ENCODE results near the gene ZNF408. TPM values are rescaled to one million over a fixed set of nuclear protein-coding genes. Genes with fewer than 3 reads are reported as not detected.

Gene ZNF408
- polyA plus RNA-seq, 1 donor (not counting 4 experiments of a cell fraction or from before 2014, with no cell fraction given), result 4.0 TPM

DNA sequence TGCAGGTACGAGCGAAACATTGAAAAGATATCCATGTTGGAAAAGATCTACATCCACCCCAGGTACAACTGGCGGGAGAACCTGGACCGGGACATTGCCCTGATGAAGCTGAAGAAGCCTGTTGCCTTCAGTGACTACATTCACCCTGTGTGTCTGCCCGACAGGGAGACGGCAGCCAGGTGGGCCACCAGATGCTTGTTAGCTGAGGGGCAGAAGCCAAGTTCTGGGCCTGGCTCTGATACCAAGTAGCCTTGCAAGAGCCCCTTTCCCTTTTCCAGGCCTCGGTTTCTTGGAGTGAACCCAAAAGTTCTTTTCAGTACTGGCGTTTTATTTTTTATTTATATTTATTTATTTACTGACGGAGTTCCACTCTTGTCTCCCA lies 27.8 kb downstream of the ZNF408 start:
- dilution Hi-C loops (cut with MboI; ENCODE audit: extremely low pct_ligation_motif_present, low sequenced_read_pairs), result no loop called here
- Histone ChIP-seq H3K27me3 (ENCODE audit: control insufficient read depth, extremely low read depth, insufficient read depth, low read length) (no peaks in the 10 kb centered on the region), H3K79me2 (ENCODE audit: control insufficient read depth, insufficient read depth, low read length) (no peaks in the 10 kb centered on the region), H4K20me1 (ENCODE audit: control insufficient read depth, extremely low read depth, insufficient read depth, low read length) (no peaks in the 10 kb centered on the region), H3K4me1 (ENCODE audit: control insufficient read depth, extremely low read depth, insufficient read depth, low read length) (no peaks in the 10 kb centered on the region), H3K4me2 (ENCODE audit: control insufficient read depth, extremely low read depth, insufficient read depth, low read depth, low read length) (no peak overlapping the region), H3K9ac (ENCODE audit: control insufficient read depth, extremely low read depth, insufficient read depth, low read length) (no peak overlapping the region), H2AFZ (ENCODE audit: control insufficient read depth, low read length) (no peak overlapping the region), H3K27ac (ENCODE audit: control insufficient read depth, insufficient read depth, low read length) (no peak overlapping the region), H3K9me3 (ENCODE audit: control insufficient read depth, low read depth, low read length) (no peaks in the 10 kb centered on the region), H3K4me3 (ENCODE audit: control insufficient read depth in 2 of 3, extremely low read depth in 1 of 3, insufficient read depth in 2 of 3, low read depth in 1 of 3, low read length in 3 of 3) (no peak overlapping the region), H3K36me3 (ENCODE audit: control insufficient read depth in 2 of 2, extremely low read depth in 1 of 2, insufficient read depth in 2 of 2, low read length in 2 of 2) (no peaks in the 10 kb centered on the region), H3K9me1 (ENCODE audit: control insufficient read depth, extremely low read depth, insufficient read depth, low read length) (no peaks in the 10 kb centered on the region)
- FAIRE-seq, result no peak
- TF ChIP-seq EZH2 (IDR thresholded peaks at IDR 0.05; ENCODE audit: low read length), result no peak
- TF ChIP-seq, protein P1, sequence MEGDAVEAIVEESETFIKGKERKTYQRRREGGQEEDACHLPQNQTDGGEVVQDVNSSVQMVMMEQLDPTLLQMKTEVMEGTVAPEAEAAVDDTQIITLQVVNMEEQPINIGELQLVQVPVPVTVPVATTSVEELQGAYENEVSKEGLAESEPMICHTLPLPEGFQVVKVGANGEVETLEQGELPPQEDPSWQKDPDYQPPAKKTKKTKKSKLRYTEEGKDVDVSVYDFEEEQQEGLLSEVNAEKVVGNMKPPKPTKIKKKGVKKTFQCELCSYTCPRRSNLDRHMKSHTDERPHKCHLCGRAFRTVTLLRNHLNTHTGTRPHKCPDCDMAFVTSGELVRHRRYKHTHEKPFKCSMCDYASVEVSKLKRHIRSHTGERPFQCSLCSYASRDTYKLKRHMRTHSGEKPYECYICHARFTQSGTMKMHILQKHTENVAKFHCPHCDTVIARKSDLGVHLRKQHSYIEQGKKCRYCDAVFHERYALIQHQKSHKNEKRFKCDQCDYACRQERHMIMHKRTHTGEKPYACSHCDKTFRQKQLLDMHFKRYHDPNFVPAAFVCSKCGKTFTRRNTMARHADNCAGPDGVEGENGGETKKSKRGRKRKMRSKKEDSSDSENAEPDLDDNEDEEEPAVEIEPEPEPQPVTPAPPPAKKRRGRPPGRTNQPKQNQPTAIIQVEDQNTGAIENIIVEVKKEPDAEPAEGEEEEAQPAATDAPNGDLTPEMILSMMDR (optimal IDR thresholded peaks at IDR 0.05 in 1 of 3, IDR thresholded peaks at IDR 0.05 in 1 of 3, conservative IDR thresholded peaks at IDR 0.05 in 1 of 3; ENCODE audit: extremely low read depth in 1 of 3, insufficient read depth in 2 of 3, low read length in 3 of 3), result no peak
- DNase-seq (ENCODE audit: low read depth, low spot score), result no peak

DNA sequence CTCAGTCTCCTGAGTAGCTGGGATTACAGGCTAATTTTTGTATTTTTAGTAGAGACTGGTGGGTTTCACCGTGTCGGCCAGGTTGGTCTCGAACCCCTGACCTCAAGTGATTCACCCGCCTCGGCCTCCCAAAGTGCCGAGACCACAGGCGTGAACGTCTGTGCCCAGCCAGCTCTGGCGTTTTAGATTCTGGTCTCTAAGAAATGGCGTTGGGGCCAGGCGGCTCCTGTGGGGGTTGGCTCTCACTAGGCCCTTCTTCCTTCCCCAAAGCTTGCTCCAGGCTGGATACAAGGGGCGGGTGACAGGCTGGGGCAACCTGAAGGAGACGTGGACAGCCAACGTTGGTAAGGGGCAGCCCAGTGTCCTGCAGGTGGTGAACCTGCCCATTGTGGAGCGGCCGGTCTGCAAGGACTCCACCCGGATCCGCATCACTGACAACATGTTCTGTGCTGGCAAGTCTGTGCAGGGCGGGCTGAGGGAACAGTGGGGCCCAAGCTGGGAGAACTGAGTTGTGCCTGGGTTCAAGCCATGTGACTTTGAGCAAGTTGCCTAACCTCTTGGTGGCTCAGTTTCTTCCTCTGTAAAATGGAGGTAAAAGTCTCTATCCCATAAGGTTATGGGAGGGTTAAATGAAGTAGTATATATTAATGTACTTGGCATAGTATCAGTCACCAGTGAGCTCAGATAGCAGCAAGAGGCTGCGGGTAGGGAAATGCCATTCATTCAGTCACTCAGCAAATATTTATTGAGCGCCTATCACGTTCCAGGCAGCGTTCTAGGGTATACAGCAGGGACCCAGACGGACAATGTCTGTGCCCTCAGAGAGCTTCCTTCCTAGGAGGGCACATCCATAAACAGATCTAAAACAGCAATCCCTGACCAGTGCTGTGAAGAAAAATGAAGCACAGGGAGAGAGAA lies 28.5 kb downstream of the ZNF408 start:
- Histone ChIP-seq H3K9ac (ENCODE audit: control insufficient read depth, extremely low read depth, insufficient read depth, low read length) (no peak overlapping the region), H3K4me2 (ENCODE audit: control insufficient read depth, extremely low read depth, insufficient read depth, low read depth, low read length) (no peak overlapping the region), H3K9me1 (ENCODE audit: control insufficient read depth, extremely low read depth, insufficient read depth, low read length) (no peaks in the 10 kb centered on the region), H3K4me1 (ENCODE audit: control insufficient read depth, extremely low read depth, insufficient read depth, low read length) (no peaks in the 10 kb centered on the region), H3K9me3 (ENCODE audit: control insufficient read depth, low read depth, low read length) (no peaks in the 10 kb centered on the region), H3K4me3 (ENCODE audit: control insufficient read depth in 2 of 3, extremely low read depth in 1 of 3, insufficient read depth in 2 of 3, low read depth in 1 of 3, low read length in 3 of 3) (no peak overlapping the region), H4K20me1 (ENCODE audit: control insufficient read depth, extremely low read depth, insufficient read depth, low read length) (no peaks in the 10 kb centered on the region), H2AFZ (ENCODE audit: control insufficient read depth, low read length) (no peak overlapping the region), H3K36me3 (ENCODE audit: control insufficient read depth in 2 of 2, extremely low read depth in 1 of 2, insufficient read depth in 2 of 2, low read length in 2 of 2) (no peaks in the 10 kb centered on the region), H3K27me3 (ENCODE audit: control insufficient read depth, extremely low read depth, insufficient read depth, low read length) (no peaks in the 10 kb centered on the region), H3K27ac (ENCODE audit: control insufficient read depth, insufficient read depth, low read length) (no peak overlapping the region), H3K79me2 (ENCODE audit: control insufficient read depth, insufficient read depth, low read length) (no peaks in the 10 kb centered on the region)
- FAIRE-seq (no peak), DNase-seq (ENCODE audit: low read depth, low spot score) (no peak)
- dilution Hi-C loops (cut with MboI; ENCODE audit: extremely low pct_ligation_motif_present, low sequenced_read_pairs), result no loop called here
- TF ChIP-seq, protein P1 (optimal IDR thresholded peaks at IDR 0.05 in 1 of 3, IDR thresholded peaks at IDR 0.05 in 1 of 3, conservative IDR thresholded peaks at IDR 0.05 in 1 of 3; ENCODE audit: extremely low read depth in 1 of 3, insufficient read depth in 2 of 3, low read length in 3 of 3), result no peak
- no peak for TF ChIP-seq EZH2 (IDR thresholded peaks at IDR 0.05; ENCODE audit: low read length)

Measured in keratinocyte (primary cell).